HG02642 (cell line): ENCODE results near the gene PRRC2A.
A peak's percentile ranks its signal among the peaks of the same experiment; 100 is the strongest.
"Not testable (repeated sequence)": the region's sequence is repeated elsewhere in the genome, so short reads cannot be mapped to it uniquely, and the experiment has no call there.

Source experiments
- ATAC-seq: cut with Tn5 transposase; IDR thresholded peaks from one replicate; pipeline ENCODE4 v1.9.1; 2021; ENCODE audit warnings: mild to moderate bottlenecking; ENCODE audit not compliant: unreplicated experiment, poor library complexity

The PRRC2A gene

GRCh38 chr6:31585491-31585890, 35.0 kb upstream of the PRRC2A start:
- no peak for ATAC-seq

DNA sequence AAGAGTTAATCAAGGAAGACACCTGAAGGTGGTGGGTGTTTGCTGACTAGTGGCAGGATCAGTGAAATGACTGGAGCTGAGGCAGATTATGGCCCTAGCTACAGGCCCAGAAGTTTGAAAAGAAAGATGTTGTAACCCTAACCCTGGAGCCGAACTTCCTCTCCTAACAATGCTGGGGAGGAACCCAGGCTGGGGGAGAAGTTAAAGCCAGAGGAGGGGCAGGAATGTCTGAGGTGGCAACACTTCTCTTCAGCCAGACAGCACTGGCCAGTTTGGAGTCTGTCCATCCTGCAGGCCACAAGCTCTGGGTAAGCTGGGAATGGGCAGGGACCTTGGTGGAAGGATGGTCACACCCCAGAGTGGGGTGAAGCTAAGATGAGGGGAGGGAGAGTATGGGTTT, 34.5 kb upstream of the PRRC2A start, which contains the start of gene LST1:
LST1 (plus strand) TSS at position 270 of the 400 bp plus-strand sequence. CDS start 1,023 bp downstream, outside the sequence.
- ATAC-seq: no peak

GRCh38 chr6:31586599-31587281, 33.8 kb upstream of the PRRC2A start:
- no peak for ATAC-seq

DNA sequence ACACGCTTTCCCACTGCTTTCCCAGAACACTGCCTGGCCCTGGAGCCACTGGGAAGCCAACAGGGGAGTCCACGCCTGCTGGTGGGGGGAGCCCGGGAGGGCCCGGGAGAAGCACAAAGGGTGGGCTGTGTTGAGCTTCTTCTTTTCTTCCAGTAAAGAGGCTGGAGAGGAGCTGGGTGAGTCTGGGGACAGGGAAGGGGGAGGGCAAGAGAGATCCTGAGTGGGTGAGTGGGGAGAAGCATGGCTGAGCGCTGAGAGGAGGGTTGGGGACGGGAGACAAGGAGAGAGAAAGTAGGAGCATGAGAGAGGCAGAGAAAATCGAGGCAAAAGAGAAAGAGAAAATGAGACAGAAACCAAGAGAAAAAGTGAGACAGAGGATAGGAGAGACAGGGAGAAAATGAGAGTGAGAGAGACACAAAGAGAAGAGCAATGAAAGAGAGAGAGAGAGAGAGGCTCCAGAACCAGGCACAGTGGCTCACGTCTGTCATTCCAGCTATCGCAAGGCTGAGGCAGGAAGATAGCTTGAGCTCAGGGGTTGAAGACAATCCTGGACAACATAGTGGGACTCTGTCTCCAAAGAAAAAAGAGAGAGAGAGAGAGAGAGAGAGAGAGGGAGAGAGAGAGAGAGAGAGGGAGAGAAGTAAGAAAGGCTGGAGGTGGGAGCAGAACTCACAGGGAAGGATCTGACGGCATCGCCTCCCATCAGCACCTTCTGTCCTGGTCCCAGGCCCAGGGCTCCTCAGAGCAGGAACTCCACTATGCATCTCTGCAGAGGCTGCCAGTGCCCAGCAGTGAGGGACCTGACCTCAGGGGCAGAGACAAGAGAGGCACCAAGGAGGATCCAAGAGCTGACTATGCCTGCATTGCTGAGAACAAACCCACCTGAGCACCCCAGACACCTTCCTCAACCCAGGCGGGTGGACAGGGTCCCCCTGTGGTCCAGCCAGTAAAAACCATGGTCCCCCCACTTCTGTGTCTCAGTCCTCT, 32.4 kb upstream of the PRRC2A start:
- ATAC-seq: no peak

GRCh38 chr6:31588871-31589650, 31.5 kb upstream of the PRRC2A start:
- ATAC-seq: no peak

- ATAC-seq: not testable (repeated sequence)
These were observed 29.8 kb upstream of the PRRC2A start for GRCh38 chr6:31590691-31591090.

DNA sequence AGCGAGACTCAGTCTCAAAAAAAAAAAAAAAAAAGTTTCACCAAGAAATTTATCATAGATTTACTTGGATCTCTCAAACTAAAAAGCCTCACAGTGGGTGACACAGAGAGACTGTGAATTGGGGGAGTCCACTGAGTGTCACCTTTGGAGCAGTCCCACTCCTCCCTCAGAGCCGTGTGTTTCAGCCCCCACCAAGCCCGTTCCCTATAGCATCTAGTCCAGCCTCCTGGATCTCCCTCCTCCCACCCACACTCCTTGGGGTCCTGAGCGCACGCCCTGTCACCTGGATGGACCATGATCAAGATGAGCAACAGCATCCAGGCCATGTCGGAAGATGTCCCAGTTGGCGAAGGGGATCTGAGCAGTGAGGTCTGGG, 28.1 kb upstream of the PRRC2A start:
- no peak for ATAC-seq

GRCh38 chr6:31597006-31597405, 23.5 kb upstream of the PRRC2A start:
- ATAC-seq: no peak

DNA sequence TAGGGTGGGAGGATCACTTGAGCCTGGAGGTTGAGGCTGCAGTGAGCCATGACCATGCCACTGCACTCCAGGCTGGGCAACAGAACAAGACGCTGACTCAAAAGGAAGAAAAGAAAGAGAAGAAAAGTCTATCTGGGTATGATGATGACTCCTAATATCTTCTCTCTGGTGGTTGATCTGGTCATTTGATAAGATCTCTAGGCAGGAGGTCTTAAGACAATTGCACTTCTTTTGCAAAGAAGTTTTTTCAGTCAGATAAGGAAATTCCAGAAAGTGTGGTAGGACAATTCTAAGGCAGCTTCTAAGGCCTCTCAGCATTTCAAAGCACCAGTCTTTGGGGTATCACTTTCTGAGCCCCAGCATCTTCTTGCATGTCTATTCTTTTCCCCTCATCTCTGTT, 13.2 kb upstream of the PRRC2A start:
- no peak for ATAC-seq

DNA sequence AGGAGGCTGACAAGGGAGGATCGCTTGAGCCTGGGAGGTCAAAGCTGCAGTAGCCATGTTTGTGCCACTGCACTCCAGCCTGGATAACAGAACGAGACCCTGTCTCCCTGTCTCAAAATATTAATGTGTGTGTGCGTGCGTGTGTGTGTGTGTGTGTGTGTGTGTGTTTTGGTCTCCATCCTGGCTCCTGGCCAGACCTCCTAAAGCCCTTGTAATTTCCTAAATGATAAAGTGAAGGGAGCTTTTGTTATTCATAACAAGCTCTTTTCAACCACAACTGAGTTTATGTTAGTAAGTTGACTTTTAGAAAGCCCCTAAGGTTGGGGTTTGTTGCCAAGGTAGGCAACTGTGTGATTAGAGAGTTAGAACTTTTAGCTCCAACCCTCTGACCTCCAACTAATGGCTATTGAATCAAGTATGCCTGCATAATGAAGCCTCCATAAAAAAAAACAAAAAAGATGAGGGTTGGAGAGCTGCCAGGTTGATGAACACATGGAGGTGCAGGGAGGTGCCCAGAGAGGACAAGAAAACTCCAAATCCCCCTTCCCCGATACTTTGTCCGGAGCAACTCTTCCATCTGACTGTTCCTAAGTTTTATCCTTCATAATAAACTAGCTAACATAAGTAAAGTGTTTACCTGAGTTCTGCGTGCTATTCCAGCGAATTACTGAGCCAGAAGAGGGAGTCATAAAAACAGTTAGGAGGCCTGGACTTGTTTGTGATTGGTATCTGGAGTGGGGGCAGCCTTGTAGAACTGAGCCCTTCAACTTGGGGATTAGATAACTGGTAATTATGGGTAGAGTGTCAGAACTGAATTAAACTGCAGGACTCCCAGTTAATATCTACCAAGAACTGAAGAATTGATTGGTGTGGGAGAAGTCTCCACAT, 10.8 kb upstream of the PRRC2A start:
- ATAC-seq: no peak

GRCh38 chr6:31610968-31611367, 9.5 kb upstream of the PRRC2A start:
- ATAC-seq: no peak

- no peak for ATAC-seq
These were observed 6.4 kb upstream of the PRRC2A start for GRCh38 chr6:31614075-31614619.

GRCh38 chr6:31614684-31615578, 5.6 kb upstream of the PRRC2A start, which contains the start of gene AIF1:
AIF1 (plus strand) TSS chr6:31615234; CDS start chr6:31615330, 96 bp downstream.
- ATAC-seq: no peak

DNA sequence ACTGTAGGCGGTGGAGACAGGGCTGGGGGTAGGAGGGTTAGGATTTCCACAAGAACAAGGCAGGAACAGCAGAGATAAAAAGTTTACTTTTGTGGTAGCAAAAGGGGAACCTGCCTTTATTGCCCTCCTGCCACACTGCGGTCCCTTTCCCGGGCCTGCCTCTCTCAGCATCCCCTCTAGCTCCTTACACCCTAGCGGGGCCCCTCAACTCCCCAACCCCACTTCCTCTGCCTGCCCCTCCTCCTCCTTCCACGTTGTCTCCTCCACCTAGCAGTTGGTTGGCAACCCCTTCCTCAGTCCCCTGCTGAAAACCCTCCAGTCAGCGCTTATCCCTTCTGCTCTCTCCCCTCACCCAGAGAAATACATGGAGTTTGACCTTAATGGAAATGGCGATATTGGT, 4.8 kb upstream of the PRRC2A start:
- no peak for ATAC-seq

DNA sequence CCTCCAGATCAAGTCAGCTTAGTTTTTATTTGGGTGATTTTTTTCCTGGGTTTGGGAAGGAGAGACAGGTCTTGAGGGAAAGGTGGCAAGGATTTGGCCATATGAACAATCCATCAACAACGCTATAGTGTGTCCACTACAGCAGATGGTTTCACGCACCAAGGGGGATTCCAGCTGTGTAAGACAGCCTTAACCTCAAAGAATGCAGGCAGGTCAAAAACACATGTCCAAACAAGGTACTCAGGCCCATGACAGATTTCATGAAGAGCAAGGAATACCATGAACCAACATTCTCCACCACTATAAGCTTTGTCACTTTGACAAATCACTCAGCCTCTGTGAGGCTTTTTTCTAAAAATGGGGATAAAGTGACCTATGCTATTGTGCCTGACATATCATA, 3.5 kb upstream of the PRRC2A start:
- no peak for ATAC-seq

DNA sequence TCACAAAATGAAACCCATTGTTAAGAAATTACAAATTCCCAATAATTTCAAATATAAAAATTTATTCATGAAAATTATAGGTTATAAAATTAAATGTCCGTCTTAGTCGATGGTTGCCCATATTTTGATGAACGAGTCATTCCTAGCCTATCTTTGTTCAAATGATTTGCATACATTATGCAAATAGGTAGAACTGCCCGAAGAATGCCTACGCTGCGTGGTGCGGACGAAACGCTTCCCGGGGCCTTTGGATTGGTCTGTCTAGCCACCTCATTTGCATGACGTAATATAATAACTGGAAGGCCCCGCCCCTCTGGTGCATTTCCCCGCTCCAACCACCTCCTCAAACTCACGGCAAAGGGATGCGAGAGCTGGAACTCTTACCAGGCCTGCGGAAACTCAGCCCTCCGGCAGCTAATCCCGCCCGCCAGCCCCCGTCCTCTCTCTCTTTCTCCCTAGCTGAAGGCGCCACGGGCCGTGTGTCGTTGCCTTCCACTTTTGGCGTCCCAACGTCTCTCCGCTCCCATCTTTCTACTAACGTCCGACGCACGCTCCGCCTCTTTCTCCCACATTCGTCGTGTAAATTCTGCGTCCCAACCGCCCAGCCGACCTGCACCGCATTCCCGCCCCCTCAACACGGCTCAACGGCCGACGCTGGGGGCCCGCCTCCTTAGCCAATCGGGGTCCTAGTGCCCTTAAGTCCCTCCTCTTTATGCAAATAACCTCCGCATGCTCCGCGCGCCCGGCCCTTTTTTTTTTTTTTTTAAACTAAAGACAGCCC, 520 bp upstream of the PRRC2A start:
- ATAC-seq: peak; percentile 85

- no peak for ATAC-seq
These were observed 915 bp downstream of the PRRC2A start for GRCh38 chr6:31621320-31621939.
